ENCODE results near the gene COL6A2. TPM values are rescaled to one million over a fixed set of nuclear protein-coding genes. Genes with fewer than 3 reads are reported as not detected.
A peak's percentile ranks its signal among the peaks of the same experiment; 100 is the strongest.

Gene COL6A2
- total RNA-seq, 2 donors from 2014 or later = 259 to 377 TPM

DNA sequence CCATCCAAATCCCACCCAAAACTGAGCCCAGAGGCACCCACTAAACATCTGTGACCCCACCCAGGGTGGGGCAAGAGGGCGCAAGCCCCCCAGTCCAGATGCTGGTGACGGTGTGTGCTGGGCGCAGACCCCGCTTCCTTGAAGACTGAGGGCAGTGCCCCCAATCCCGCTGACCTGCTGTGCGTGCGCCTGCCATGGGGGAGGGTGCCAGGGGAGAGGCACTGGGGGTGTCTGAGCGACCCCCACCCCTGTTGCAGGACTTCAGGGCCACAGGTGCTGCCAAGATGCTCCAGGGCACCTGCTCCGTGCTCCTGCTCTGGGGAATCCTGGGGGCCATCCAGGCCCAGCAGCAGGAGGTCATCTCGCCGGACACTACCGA lies 13.3 kb downstream of the COL6A2 start:
- Mint-ChIP-seq H3K4me3 (no peak overlapping the region), H3K36me3 (ENCODE audit: low read depth) (peaks cover 69% of the 10 kb centered on the region), H3K4me1 (peaks cover 9% of the 10 kb centered on the region), H3K27ac (no peak overlapping the region), H3K9me3 (peaks cover 29% of the 10 kb centered on the region), H3K27me3 (ENCODE audit: insufficient read depth) (no peaks in the 10 kb centered on the region)
- 94 to 96% methylated on average over 7 to 11 of the region's 12 CpGs for WGBS, 2 experiments (ENCODE audit: insufficient coverage in 1 of 2, insufficient read length in 1 of 2)
- no peak overlapping the region for H3K9ac ChIP-seq (ENCODE audit: extremely low read depth, low read length, poor library complexity, severe bottlenecking)
- no peak overlapping the region for H3K4me3 ChIP-seq (ENCODE audit: low read length)
- DNase-seq = peak; percentile 35
- H3K27me3 ChIP-seq (ENCODE audit: control insufficient read depth, insufficient read depth, low read length, poor library complexity, severe bottlenecking) = no peaks in the 10 kb centered on the region
- H3K9me3 ChIP-seq (ENCODE audit: control insufficient read depth, low read length) = peaks cover 48% of the 10 kb centered on the region
- TF ChIP-seq, protein P1, sequence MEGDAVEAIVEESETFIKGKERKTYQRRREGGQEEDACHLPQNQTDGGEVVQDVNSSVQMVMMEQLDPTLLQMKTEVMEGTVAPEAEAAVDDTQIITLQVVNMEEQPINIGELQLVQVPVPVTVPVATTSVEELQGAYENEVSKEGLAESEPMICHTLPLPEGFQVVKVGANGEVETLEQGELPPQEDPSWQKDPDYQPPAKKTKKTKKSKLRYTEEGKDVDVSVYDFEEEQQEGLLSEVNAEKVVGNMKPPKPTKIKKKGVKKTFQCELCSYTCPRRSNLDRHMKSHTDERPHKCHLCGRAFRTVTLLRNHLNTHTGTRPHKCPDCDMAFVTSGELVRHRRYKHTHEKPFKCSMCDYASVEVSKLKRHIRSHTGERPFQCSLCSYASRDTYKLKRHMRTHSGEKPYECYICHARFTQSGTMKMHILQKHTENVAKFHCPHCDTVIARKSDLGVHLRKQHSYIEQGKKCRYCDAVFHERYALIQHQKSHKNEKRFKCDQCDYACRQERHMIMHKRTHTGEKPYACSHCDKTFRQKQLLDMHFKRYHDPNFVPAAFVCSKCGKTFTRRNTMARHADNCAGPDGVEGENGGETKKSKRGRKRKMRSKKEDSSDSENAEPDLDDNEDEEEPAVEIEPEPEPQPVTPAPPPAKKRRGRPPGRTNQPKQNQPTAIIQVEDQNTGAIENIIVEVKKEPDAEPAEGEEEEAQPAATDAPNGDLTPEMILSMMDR (conservative IDR thresholded peaks at IDR 0.05) = no peak
- no peak overlapping the region for H3K27ac ChIP-seq (ENCODE audit: low read depth, low read length)
- H3K36me3 ChIP-seq (ENCODE audit: control insufficient read depth, insufficient read depth, low read length) = peaks cover 77% of the 10 kb centered on the region
- peaks cover 6% of the 10 kb centered on the region for H3K4me1 ChIP-seq (ENCODE audit: control insufficient read depth, insufficient read depth, low read length)

- Mint-ChIP-seq H3K27me3 (ENCODE audit: insufficient read depth) (no peaks in the 10 kb centered on the region), H3K27ac (no peak overlapping the region), H3K4me1 (peaks cover 7% of the 10 kb centered on the region)
These were observed 14.2 kb downstream of the COL6A2 start for GRCh38 chr21:46111857-46112724.

GRCh38 chr21:46112725-46113215 lies 14.9 kb downstream of the COL6A2 start:
- Histone ChIP-seq H3K27ac (ENCODE audit: low read depth, low read length) (no peak overlapping the region), H3K9me3 (ENCODE audit: control insufficient read depth, low read length) (peaks cover 39% of the 10 kb centered on the region), H3K36me3 (ENCODE audit: control insufficient read depth, insufficient read depth, low read length) (peaks cover 78% of the 10 kb centered on the region), H3K4me1 (ENCODE audit: control insufficient read depth, insufficient read depth, low read length) (no peaks in the 10 kb centered on the region), H3K27me3 (ENCODE audit: control insufficient read depth, insufficient read depth, low read length, poor library complexity, severe bottlenecking) (no peaks in the 10 kb centered on the region), H3K9ac (ENCODE audit: extremely low read depth, low read length, poor library complexity, severe bottlenecking) (no peak overlapping the region), H3K4me3 (ENCODE audit: low read length) (no peak overlapping the region)
- Mint-ChIP-seq H3K4me3 (no peak overlapping the region), H3K36me3 (ENCODE audit: low read depth) (peaks cover 69% of the 10 kb centered on the region), H3K27ac (no peak overlapping the region), H3K4me1 (no peaks in the 10 kb centered on the region), H3K27me3 (ENCODE audit: insufficient read depth) (no peaks in the 10 kb centered on the region), H3K9me3 (peaks cover 18% of the 10 kb centered on the region)
- 95 to 96% methylated on average over 12 to 20 of the region's 20 CpGs for WGBS, 2 experiments (ENCODE audit: insufficient coverage in 1 of 2, insufficient read length in 1 of 2)
- TF ChIP-seq, protein P1 (conservative IDR thresholded peaks at IDR 0.05) = no peak
- DNase-seq = no peak

More at GRCh38 chr21:46111857-46112724, 14.2 kb downstream of the COL6A2 start:
- Histone ChIP-seq H3K27me3 (ENCODE audit: control insufficient read depth, insufficient read depth, low read length, poor library complexity, severe bottlenecking) (no peaks in the 10 kb centered on the region), H3K9me3 (ENCODE audit: control insufficient read depth, low read length) (peaks cover 39% of the 10 kb centered on the region), H3K4me1 (ENCODE audit: control insufficient read depth, insufficient read depth, low read length) (no peaks in the 10 kb centered on the region), H3K4me3 (ENCODE audit: low read length) (no peak overlapping the region), H3K36me3 (ENCODE audit: control insufficient read depth, insufficient read depth, low read length) (peaks cover 78% of the 10 kb centered on the region), H3K27ac (ENCODE audit: low read depth, low read length) (no peak overlapping the region), H3K9ac (ENCODE audit: extremely low read depth, low read length, poor library complexity, severe bottlenecking) (no peak overlapping the region)
- peaks cover 71% of the 10 kb centered on the region for H3K36me3 Mint-ChIP-seq (ENCODE audit: low read depth)
- H3K4me3 Mint-ChIP-seq = no peak overlapping the region
- WGBS, 2 experiments (ENCODE audit: insufficient coverage in 1 of 2, insufficient read length in 1 of 2) = 96 to 97% methylated on average over 58 to 69 of the region's 69 CpGs
- peaks cover 24% of the 10 kb centered on the region for H3K9me3 Mint-ChIP-seq
- TF ChIP-seq, protein P1 (conservative IDR thresholded peaks at IDR 0.05) = no peak
- no peak for DNase-seq
